ENCODE data around the gene CHST12. TPM values are rescaled to one million over a fixed set of nuclear protein-coding genes. Genes with fewer than 3 reads are reported as not detected.

Gene CHST12
- total and polyA plus RNA-seq, 2 of the 4 experiments (the other 2 are of a cell fraction) = 3.8 to 27.0 TPM

- dilution Hi-C loops (cut with HindIII; ENCODE audit: low sequenced_read_pairs, unreplicated experiment) = no loop called here
- Histone ChIP-seq H3K4me2 (ENCODE audit: low read depth, low read length) (no peak overlapping the region), H3K27ac (ENCODE audit: insufficient read depth, low read length) (no peak overlapping the region), H4K20me1 (ENCODE audit: insufficient read depth, low read length) (no peaks in the 10 kb centered on the region), H2AK9ac (replicated peaks; ENCODE audit: low read depth, low read length, poor library complexity) (no peak overlapping the region), H3K9me3 (ENCODE audit: control insufficient read depth, insufficient read depth, low read length) (no peaks in the 10 kb centered on the region), H2AFZ (replicated peaks; ENCODE audit: low read length, poor library complexity) (no peak overlapping the region), H3K14ac (replicated peaks; ENCODE audit: low read depth, low read length) (no peak overlapping the region), H2AK5ac (ENCODE audit: low read depth, low read length) (no peak overlapping the region), H4K5ac (ENCODE audit: low read depth, low read length) (no peak overlapping the region), H3K9ac (ENCODE audit: low read depth, low read length) (no peak overlapping the region), H4K91ac (ENCODE audit: insufficient read depth, low read depth, low read length) (no peak overlapping the region), H3K36me3 (ENCODE audit: control insufficient read depth, insufficient read depth, low read length) (no peaks in the 10 kb centered on the region), H3K79me1 (ENCODE audit: low read depth in 1 of 2, low read length in 2 of 2) (no peaks in the 10 kb centered on the region), H4K8ac (ENCODE audit: low read depth in 2 of 2, low read length in 2 of 2) (no peak overlapping the region), H2BK120ac (ENCODE audit: low read depth, low read length) (no peak overlapping the region), H2BK20ac (ENCODE audit: low read depth, low read length) (no peak overlapping the region), H2BK15ac (ENCODE audit: low read depth, low read length) (no peak overlapping the region), H2BK5ac (ENCODE audit: low read depth, low read length, poor library complexity, severe bottlenecking) (no peak overlapping the region), H3K56ac (ENCODE audit: extremely low read depth, insufficient read depth, low read length) (no peak overlapping the region), H3K4ac (ENCODE audit: low read depth, low read length) (no peak overlapping the region), H3K18ac (ENCODE audit: low read depth, low read length) (no peak overlapping the region), H3K23ac (ENCODE audit: low read depth, low read length) (no peak overlapping the region), H3K27me3 (ENCODE audit: control insufficient read depth, insufficient read depth, low read length) (peaks cover 3% of the 10 kb centered on the region; the same call in 1 of the 2 replicates), H3K4me1 (ENCODE audit: control insufficient read depth, insufficient read depth, low read length) (peaks cover 10% of the 10 kb centered on the region), H3K9me1 (ENCODE audit: insufficient read depth, low read length) (0 out of 2 replicates have a peak, but pooled peaks cover 4% of the 10 kb centered on the region), H3K4me3 (ENCODE audit: insufficient read depth, low read depth, low read length) (no peak overlapping the region)
- no peak for DNase-seq
- CTCF ChIA-PET = interaction anchor here (0.5 kb wide), 1 partner anchor 146 kb away, joined by 6 read pairs; no protein-coding TSS in a partner anchor
- TF ChIP-seq SMC3 (IDR thresholded peaks at IDR 0.05; ENCODE audit: low read depth, low read length) (no peak), USF2 (IDR thresholded peaks at IDR 0.05; ENCODE audit: low read depth, low read length) (no peak), RCOR1 (IDR thresholded peaks at IDR 0.05; ENCODE audit: insufficient replicate concordance, low read length) (no peak)
- 91% methylated on average over 7 of the region's 9 CpGs; no CpG with 5 or more reads in 1 of the 2 experiments for WGBS, 2 experiments (ENCODE audit: extremely low coverage in 2 of 2, insufficient read length in 1 of 2)
- BruUV-seq (replicated peaks) = no TSS peak
- POLR2A ChIA-PET (ENCODE audit: unreplicated experiment) = no interaction called here
- in situ Hi-C loops (cut with MboI; ENCODE audit: low sequenced_read_pairs) = no loop called here
- ATAC-seq (ENCODE audit: low read depth) = no peak
- intact Hi-C loops (cut with micrococcal nuclease) = no loop called here
Observed at GRCh38 chr7:2496375-2496774, 93.0 kb downstream of the CHST12 start.

Measured in IMR-90 (cell line).